BJ (cell line): Measurements from ENCODE around the gene SLC2A2. TPM values are rescaled to one million over a fixed set of nuclear protein-coding genes. Genes with fewer than 3 reads are reported as not detected.
"Not testable (repeated sequence)": the region's sequence is repeated elsewhere in the genome, so short reads cannot be mapped to it uniquely, and the experiment has no call there.

Experiments
- CTCF ChIA-PET: fragments of 350-600 bp; formaldehyde crosslinking; extraction: SDS; loops from one replicate; lab custom pipeline; 2021; ENCODE audit warnings: antibody characterized with exemption, inconsistent platforms; lab: Yijun Ruan, JAX
- POLR2A ChIA-PET: fragments of 300-600 bp; sonication (Branson Sonifier 250); formaldehyde crosslinking; extraction: SDS; loops from one replicate; lab custom pipeline; 2021; ENCODE audit warnings: antibody characterized with exemption; lab: Charles Lee
- DNase-seq: peaks from one replicate; pipeline ENCODE4 v3.0.0-alpha.2; 2011; ENCODE audit warnings: low read depth
- H3K27me3 ChIP-seq: 2 replicates; pipeline ENCODE4 v1.6.0; 2011; ENCODE audit warnings: low read length; ENCODE audit not compliant: control insufficient read depth, insufficient read depth
- H3K36me3 ChIP-seq: 2 replicates; pipeline ENCODE4 v1.5.1; 2011; ENCODE audit warnings: low read length; ENCODE audit not compliant: control insufficient read depth, insufficient read depth
- H3K4me3 ChIP-seq: 2 replicates; pipeline ENCODE4 v1.5.1; 2011; ENCODE audit warnings: low read depth, mild to moderate bottlenecking, control low read depth, low read length
- CTCF ChIP-seq: IDR thresholded peaks from 2 replicates; pipeline ENCODE4 v1.5.1; 2011; ENCODE audit warnings: low read depth, mild to moderate bottlenecking, control low read depth, inconsistent platforms, low read length, moderate library complexity; ENCODE audit not compliant: insufficient read depth
- polyA plus RNA-seq: library from polyadenylated mRNA; depleted of rRNA; stranded (reverse); fragments of >200 nt; gene quantifications from 2 replicates; pipeline ENCODE4 v1.2.3, GENCODE V29; 2011

SLC2A2 gene
- polyA plus RNA-seq, 1 experiment, result not detected

GRCh38 chr3:170976190-170976519, 50.4 kb downstream of the SLC2A2 start:
- ChIA-PET POLR2A (no interaction called here), CTCF (interaction anchor here (1.4 kb wide), 1 partner anchor 13 kb away, joined by 3 read pairs; no protein-coding TSS in a partner anchor)
- no peak for DNase-seq
- Histone ChIP-seq H3K27me3 (no peaks in the 10 kb centered on the region), H3K4me3 (no peak overlapping the region), H3K36me3 (no peaks in the 10 kb centered on the region)
- no peak for TF ChIP-seq CTCF

- ChIA-PET POLR2A (no interaction called here), CTCF (interaction anchor here (1.4 kb wide), 1 partner anchor 12 kb away, joined by 3 read pairs; no protein-coding TSS in a partner anchor)
- no peak for DNase-seq
- Histone ChIP-seq H3K4me3 (no peak overlapping the region), H3K27me3 (no peaks in the 10 kb centered on the region), H3K36me3 (no peaks in the 10 kb centered on the region)
- TF ChIP-seq CTCF, result no peak
Measured at GRCh38 chr3:170975283-170976189, 51.0 kb downstream of the SLC2A2 start.

- POLR2A ChIA-PET, result no interaction called here
- no peak overlapping the region for H3K4me3 ChIP-seq
- no peak for DNase-seq
- CTCF ChIA-PET, result interaction anchor here (1.4 kb wide), 1 partner anchor 11 kb away, joined by 3 read pairs; no protein-coding TSS in a partner anchor
- no peaks in the 10 kb centered on the region for H3K27me3 ChIP-seq
- H3K36me3 ChIP-seq, result no peaks in the 10 kb centered on the region
- TF ChIP-seq CTCF, result no peak
Measured at GRCh38 chr3:170974872-170975271, 51.6 kb downstream of the SLC2A2 start.

- H3K27me3 ChIP-seq, DNase-seq, POLR2A ChIA-PET, H3K36me3 ChIP-seq, CTCF ChIA-PET, H3K4me3 ChIP-seq: not testable (repeated sequence)
Measured at GRCh38 chr3:170972917-170973316, 53.6 kb downstream of the SLC2A2 start.

GRCh38 chr3:170967126-170967525, 59.4 kb downstream of the SLC2A2 start:
- POLR2A ChIA-PET, result no interaction called here
- Histone ChIP-seq H3K36me3 (no peaks in the 10 kb centered on the region), H3K27me3 (no peaks in the 10 kb centered on the region), H3K4me3 (no peak overlapping the region)
- CTCF ChIA-PET, result interaction anchor here (1.1 to 7.0 kb wide), 4 partner anchors 11 to 1494 kb away, joined by 3 to 69 read pairs (median 7); no protein-coding TSS in a partner anchor
- no peak for DNase-seq
- TF ChIP-seq CTCF, result no peak
